ENCODE data around the gene LGALS3BP. TPM values are rescaled to one million over a fixed set of nuclear protein-coding genes. Genes with fewer than 3 reads are reported as not detected.

LGALS3BP gene
- total and polyA plus RNA-seq, 2 of the 8 experiments (the other 6 are each of a cell fraction or from before 2014, with no cell fraction given): 56.1 to 61.6 TPM

DNA sequence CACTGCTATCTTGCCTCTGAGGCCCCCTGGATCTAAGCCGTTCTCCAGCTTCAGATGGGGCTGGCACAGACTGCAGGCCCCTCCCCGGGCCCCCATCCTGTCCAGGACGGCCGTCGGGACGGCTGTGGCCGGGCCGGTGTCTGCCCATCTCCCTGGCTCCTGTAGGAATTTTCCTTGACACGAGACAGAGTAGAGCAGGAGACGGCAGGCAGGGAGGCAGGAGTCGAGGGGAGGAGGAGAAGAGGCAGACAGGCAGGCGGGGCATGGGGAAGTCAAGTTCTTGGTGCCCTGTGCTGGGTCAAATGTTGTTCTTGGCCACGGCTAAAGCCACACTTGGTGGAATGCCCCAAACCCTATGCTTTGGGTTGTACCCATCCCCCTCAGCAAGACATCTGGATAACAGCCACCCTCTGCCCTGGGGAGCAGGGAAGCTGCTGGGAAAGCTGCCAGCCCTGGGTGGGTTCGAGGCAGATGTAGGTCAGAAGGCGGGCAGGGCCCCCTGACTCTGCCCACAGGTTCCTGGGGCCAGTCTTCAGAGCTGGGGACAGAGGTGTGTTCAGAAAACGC, 48.3 kb upstream of the LGALS3BP start (continued):
- no peak for TF ChIP-seq E2F6 (IDR thresholded peaks at IDR 0.05)

Data from H1 (cell line).